NCI-H82 treated with DMSO at 0.1 percent for 48 hours (cell line): ENCODE data around the gene RFXAP.

Source experiments
- DNase-seq: peaks from one replicate; lab custom pipeline; 2025; ENCODE audit not compliant: unreplicated experiment; lab: John Stamatoyannopoulos, UW

The RFXAP gene

DNA sequence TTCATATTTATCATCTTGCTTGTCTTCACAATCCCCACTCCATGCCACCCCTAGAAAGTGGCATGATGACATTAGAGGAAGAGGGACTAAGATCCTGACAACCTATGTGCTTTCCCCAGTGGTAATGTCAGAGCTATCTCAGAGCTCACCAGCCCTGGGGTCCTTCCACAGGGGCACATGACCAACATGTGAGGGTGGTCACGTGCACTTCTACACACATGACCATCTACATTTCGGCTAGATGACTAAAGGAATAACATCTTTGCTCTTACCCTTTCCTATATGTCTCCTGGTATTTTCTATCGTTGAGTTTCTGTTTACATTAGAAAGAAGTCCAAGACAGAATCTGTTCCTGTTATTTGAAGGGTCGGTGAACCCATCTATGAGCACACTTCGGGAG is 46.2 kb downstream of the RFXAP start:
- DNase-seq, result no peak

DNA sequence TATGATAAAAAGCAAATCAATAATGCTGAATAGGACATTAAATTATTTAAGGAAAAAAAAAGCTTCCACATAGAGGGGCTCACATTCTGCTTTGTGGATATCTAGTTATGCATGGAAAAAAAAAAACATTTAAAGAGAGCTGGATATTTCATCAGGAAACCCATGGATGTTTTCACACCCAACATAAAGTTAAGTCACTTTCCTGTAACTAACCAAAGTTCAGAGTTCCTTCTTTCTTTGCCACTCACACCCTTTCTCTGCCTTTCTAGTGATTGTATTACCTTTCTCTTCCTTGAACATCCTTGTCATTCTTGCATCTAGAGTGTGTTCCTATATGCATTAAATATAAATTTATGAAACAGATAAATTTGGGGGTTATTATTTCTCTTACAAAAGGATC is 47.2 kb downstream of the RFXAP start:
- no peak for DNase-seq

DNA sequence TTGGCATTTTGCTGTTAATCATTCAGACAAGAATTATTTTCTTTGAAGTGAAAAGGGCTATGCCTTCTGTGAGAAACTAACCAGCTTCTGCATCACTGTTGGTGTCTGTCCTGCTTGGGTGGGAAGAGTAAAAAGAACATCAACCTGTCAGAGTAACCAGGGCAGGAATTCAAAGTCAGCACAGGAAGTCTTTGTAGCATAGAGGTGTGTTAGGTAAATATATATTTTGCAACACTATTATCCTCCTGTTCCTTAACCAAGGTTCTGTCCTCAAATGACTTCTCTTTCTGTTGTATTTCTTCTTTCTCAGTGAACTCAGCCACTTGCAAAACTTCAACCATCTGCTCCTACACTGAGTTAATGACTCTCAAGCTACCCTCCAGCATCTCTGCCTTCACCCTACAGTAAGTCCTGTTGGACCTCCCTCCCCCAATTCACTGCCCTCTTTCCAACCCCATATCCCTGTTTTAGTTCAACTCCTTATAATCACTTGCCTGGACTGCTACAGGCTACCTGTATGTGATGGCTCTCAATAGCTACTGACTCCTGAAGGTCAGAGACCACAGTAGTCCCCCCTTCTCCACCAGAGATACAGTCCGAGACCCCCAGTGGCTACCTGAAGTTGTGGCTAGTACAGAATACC is 51.1 kb downstream of the RFXAP start:
- no peak for DNase-seq

GRCh38 chr13:36872621-36873020 is 53.6 kb downstream of the RFXAP start:
- no peak for DNase-seq

- no peak for DNase-seq
Measured at GRCh38 chr13:36875431-36875830, 56.4 kb downstream of the RFXAP start.

GRCh38 chr13:36875961-36876360 is 56.9 kb downstream of the RFXAP start:
- no peak for DNase-seq
